Stimulated activated CD4-positive, alpha-beta T cell treated with anti-CD3 and anti-CD28 coated beads, Interleukin-2, amount 100 ng/mL, for 4 hours (primary cell): Measurements from ENCODE around the gene TMEM214.

ENCODE experiments used
- DNase-seq: peaks from one replicate; pipeline ENCODE4 v3.0.0-alpha.2; 2020; ENCODE audit warnings: low read depth

The TMEM214 gene

GRCh38 chr2:27085062-27085672 lies 52.4 kb downstream of the TMEM214 start:
- no peak for DNase-seq

GRCh38 chr2:27085673-27086089 lies 52.9 kb downstream of the TMEM214 start:
- no peak for DNase-seq

GRCh38 chr2:27086090-27086723 lies 53.4 kb downstream of the TMEM214 start:
- DNase-seq = peak; percentile 96

DNA sequence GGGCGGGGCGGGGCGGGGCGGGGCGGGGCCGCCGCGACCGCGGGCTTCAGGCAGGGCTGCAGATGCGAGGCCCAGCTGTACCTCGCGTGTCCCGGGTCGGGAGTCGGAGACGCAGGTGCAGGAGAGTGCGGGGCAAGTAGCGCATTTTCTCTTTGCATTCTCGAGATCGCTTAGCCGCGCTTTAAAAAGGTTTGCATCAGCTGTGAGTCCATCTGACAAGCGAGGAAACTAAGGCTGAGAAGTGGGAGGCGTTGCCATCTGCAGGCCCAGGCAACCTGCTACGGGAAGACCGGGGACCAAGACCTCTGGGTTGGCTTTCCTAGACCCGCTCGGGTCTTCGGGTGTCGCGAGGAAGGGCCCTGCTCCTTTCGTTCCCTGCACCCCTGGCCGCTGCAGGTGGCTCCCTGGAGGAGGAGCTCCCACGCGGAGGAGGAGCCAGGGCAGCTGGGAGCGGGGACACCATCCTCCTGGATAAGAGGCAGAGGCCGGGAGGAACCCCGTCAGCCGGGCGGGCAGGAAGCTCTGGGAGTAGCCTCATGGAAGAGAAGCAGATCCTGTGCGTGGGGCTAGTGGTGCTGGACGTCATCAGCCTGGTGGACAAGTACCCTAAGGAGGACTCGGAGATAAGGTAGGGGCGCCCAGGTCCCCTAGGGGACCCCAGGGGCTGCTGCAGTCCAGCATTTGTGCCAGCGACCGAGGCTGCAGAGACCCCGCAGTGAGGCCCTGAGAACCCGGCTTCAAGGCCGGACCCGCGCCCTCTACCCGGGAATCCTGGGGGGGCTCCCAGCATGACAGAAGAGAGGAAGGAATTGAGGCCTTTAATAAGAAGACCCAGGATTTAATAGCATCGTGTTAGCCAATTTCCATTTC lies 54.2 kb downstream of the TMEM214 start, which contains the start of gene KHK:
Gene KHK, plus strand, starts transcription at position 49 of the 870 bp plus-strand sequence. Its CDS starts 488 bp downstream, at position 537.
- no peak for DNase-seq

GRCh38 chr2:27087823-27088410 lies 55.2 kb downstream of the TMEM214 start:
- no peak for DNase-seq

DNA sequence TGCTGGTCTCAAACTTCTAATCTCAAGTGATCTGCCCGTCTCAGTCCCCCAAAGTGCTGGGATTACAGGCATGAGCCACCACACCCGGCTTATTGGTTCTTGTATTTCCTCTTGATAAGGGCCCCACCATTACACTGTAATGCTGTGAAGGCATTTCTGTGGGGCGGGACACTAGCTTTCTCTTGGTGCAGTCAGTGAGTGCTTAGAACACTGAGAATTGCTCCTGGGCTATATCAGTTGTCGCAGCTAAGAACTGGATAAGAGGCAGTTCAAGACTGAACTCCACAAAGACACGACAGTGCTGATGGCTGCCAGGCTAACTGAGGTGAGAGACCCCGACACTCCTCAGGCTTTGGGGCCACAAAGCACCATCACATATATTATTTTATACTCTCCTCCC lies 55.9 kb downstream of the TMEM214 start:
- DNase-seq = no peak

GRCh38 chr2:27089111-27089954 lies 56.6 kb downstream of the TMEM214 start:
- no peak for DNase-seq
